ENCODE results near the gene MEOX1.
"Not testable (repeated sequence)": the region's sequence is repeated elsewhere in the genome, so short reads cannot be mapped to it uniquely, and the experiment has no call there.

The MEOX1 gene

GRCh38 chr17:43616421-43616820 lies 45.3 kb downstream of the MEOX1 start:
- no peak for DNase-seq (ENCODE audit: low read depth)

GRCh38 chr17:43616029-43616351 lies 45.7 kb downstream of the MEOX1 start:
- DNase-seq (ENCODE audit: low read depth): no peak

GRCh38 chr17:43615330-43616028 lies 46.2 kb downstream of the MEOX1 start:
- no peak for DNase-seq (ENCODE audit: low read depth)

DNA sequence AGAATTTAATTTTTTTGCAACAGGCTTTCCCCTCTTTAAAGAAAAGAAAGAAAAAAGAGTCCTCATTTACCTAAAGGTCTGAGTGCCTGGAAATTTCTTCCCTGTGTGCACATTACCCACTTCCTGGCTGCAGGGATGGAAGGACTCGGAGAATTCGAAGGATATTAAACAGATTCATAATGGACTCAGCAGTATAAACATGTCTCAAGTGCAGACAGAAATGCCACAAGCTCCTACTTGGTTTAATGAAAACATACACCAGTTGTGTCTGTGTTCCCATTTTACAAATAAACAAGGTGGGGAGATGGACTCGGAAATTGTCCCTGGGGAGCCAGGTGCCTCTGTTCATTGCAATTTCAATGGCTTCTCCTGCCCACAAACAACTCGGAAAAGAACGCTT lies 47.2 kb downstream of the MEOX1 start:
- no peak for DNase-seq (ENCODE audit: low read depth)

GRCh38 chr17:43613917-43614316 lies 47.8 kb downstream of the MEOX1 start:
- no peak for DNase-seq (ENCODE audit: low read depth)

GRCh38 chr17:43612515-43612914 lies 49.2 kb downstream of the MEOX1 start:
- DNase-seq (ENCODE audit: low read depth): no peak

DNA sequence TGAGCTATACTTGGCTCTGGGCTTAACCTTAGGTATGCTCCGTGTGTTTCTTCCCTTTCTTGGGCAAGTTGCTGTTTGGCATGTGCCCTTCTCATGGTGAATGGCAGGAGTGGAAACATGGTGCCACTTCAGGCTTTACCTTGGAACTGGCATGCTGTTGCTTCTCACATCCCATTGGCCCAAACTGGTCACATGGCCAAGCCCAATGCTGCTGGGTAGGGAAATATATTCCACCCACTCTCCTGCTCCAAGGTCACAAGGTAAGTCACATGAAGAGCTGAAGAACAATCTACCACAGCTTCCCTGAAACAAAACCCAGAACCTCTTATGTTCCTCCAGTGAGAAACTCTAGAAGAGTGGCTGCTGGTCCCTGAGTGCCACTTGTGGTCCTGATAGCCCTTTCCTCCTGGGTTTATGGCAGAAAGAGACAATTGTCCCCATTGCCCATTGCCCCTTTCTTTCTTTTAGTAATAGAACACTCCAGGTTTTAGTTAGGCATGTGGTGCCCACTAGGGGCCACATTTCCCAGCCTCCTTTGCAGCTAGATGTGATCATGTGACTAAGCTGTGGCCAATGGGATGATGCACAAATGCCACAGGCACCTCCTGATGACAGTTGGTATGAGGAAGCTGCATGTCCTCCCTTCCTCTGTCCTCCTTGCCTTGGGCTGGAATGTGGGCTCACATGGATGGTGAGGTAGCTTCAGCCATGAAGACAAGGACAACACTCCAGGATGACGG lies 50.3 kb downstream of the MEOX1 start:
- DNase-seq (ENCODE audit: low read depth): no peak

- DNase-seq (ENCODE audit: low read depth): no peak
Measured at GRCh38 chr17:43609613-43610385, 51.9 kb downstream of the MEOX1 start.

- no peak for DNase-seq (ENCODE audit: low read depth)
Measured at GRCh38 chr17:43608313-43608712, 53.4 kb downstream of the MEOX1 start.

GRCh38 chr17:43604549-43604948 lies 57.2 kb downstream of the MEOX1 start:
- no peak for DNase-seq (ENCODE audit: low read depth)

GRCh38 chr17:43603321-43603720 lies 58.4 kb downstream of the MEOX1 start:
- DNase-seq (ENCODE audit: low read depth): no peak

DNA sequence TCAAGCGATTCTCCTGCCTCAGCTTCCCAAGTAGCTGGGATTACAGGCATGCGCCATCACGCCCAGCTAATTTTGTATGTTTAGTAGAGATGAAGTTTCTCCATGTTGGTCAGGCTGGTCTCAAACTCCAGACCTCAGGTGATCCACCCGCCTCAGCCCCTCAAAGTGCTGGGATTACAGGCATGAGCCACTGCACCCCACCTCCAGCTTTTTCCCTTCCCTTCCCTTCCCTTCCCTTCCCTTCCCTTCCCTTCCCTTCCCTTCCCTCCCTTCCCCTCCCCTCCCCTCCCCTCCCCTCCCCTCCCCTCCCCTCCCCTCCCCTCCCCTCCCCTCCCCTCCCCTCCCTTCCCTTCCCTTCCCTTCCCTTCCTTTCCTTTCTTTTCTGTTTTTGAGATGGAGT lies 59.2 kb downstream of the MEOX1 start:
- DNase-seq (ENCODE audit: low read depth): not testable (repeated sequence)

DNA sequence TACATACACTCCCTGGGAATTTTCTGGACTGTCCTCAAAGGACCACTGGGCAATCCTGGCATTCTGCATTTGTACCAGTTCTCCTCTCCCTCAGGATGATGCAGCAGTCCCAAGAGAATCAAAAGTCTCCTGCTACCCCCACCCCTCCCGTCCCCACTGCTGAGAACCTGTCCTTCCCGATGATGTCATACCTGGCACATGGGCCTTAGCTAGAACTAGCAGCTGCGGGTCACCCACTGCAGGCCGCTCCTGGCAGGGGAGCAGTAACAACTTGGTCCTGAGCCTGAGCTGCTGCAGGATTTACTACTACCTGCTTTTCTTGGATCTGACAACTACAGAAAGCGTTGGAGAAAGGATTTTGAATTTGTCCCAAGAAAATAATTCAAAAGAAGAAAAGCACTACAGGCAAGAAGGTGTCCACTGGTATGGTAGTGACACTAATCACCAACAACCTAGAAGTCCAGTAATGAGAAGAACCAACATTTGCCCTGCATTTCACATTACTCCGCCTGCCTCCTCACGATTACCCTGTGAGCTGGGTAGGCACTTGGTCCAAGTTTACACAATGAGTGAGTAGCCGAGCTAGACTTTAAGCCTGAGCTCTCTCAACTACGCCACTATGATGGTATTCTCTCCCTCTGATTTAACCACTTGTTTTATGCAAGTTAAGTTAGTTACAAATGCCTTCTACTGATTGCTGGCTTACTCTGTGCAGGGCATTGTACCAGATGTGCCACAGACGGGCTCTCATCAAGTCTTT lies 60.3 kb downstream of the MEOX1 start:
- no peak for DNase-seq (ENCODE audit: low read depth)

GRCh38 chr17:43599835-43600234 lies 61.9 kb downstream of the MEOX1 start:
- DNase-seq (ENCODE audit: low read depth): no peak

DNA sequence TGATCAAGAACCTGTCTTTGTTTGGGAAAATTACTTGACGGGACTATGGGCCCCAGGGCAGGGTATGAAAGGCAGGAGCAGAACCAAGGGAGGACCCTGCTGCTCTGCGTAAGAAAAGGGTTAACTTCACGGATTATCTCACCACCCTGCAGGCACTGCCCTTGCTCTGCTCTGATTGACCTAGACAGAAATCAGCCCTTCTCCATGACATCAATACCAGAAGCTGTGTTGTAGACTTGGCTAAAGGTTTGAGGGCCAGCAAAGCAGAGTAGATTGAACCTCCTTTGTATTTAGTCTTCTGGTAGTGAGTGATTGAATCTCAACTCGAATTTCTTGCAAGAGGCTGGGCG lies 62.7 kb downstream of the MEOX1 start:
- no peak for DNase-seq (ENCODE audit: low read depth)

GRCh38 chr17:43598357-43599045 lies 63.2 kb downstream of the MEOX1 start:
- DNase-seq (ENCODE audit: low read depth): no peak

GRCh38 chr17:43597624-43598356 lies 63.9 kb downstream of the MEOX1 start:
- no peak for DNase-seq (ENCODE audit: low read depth)

DNA sequence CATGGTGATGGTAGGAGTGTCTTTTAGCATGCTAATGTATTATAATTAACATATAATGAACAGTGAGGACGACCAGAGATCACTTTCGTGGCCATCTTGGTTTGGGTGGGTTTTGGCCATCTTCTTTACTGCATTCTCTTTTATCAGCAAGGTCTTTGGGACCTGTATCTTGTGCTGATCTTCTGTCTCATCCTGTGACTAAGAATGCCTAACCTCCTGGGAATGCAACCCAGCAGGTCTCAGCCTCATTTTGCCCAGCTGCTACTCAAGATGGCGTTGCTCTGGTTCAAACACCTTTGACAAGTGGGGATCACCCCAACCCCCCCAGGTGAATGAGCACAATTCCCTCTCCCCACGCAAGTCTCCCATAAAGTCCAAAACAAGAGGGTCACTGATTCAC lies 66.3 kb downstream of the MEOX1 start:
- no peak for DNase-seq (ENCODE audit: low read depth)

DNA sequence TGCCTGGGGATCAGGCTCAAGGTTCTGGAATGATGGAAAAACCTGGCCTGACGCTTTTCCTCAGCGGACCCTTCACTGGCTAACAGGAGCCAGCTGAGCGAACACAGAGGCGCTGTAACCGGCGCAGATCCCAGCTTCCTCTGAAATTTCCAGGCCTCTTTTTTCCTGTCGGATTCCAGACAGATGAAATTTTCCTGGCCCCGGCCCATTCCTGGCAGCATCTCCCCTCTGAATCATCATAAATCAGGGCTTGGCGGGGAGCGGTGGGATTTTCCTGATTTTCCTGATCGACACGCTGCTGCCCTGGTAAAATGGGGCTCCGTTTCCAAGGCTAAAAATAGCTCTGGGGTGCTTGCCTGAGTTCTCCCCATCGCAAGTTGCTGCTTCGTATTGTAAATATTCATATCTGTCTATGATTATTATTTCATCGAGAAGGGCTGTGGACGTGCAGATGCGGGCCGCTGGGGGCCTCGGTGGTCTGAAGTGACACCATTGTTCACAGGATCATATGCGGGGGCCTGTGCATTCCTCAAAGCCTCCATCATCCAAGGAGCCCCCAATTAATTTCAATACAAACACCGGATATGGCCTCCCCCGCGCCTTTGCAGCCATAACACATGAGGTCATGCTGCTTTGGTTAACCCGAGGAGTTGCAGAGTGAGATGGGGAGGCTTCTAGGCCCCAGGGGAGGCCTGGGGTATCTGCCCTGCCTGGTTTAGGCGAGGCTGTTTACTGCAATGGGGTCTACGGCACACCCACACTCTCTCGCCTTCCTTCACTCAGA lies 69.8 kb downstream of the MEOX1 start:
- no peak for DNase-seq (ENCODE audit: low read depth)

DNA sequence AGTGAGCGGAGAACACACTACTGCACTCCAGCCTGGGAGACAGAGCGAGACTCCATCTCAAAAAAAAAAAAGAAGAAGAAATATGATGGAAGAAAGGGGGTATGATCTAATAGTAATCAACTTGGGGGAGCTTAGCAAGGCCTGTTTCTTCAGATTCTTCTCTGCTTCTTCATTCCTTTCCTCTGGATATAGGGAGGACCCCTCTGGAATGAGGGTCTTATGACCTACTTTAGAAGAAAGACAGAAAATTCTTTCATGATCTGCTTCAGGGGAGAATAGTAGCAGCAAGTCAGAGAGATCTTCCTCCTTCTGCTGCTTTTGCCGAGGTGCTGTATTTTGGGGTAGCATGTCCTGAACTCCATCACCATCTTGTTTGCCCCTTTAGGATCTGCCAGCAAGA lies 70.7 kb downstream of the MEOX1 start:
- DNase-seq (ENCODE audit: low read depth): no peak

Measured in CMK (cell line).